NCI-H2081 (cell line): Measurements from ENCODE around the gene SUCO.

Experiments
- DNase-seq, 2 experiments: peaks; one replicate each; lab custom pipeline; 2025; lab: John Stamatoyannopoulos, UW

The SUCO gene

DNA sequence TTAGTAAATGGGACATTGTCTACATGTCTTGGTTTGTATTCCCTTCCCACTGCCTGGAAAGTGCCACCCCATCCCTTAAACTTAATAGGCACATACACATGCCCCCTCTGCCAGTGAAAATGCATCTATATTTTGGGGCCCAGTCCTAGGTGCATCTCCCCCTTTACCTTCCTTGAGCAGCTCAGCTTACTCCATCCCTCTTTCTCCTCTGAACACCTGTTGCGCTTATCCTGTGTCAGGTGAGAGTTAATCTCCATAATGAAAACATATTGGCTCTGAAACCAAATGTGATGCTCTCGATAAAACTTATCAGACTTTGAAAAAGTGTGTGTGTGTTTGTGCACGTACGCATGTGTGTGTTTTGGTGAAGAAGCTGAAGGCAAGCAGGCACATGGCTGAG lies 15.4 kb upstream of the SUCO start:
- DNase-seq: no peak

DNA sequence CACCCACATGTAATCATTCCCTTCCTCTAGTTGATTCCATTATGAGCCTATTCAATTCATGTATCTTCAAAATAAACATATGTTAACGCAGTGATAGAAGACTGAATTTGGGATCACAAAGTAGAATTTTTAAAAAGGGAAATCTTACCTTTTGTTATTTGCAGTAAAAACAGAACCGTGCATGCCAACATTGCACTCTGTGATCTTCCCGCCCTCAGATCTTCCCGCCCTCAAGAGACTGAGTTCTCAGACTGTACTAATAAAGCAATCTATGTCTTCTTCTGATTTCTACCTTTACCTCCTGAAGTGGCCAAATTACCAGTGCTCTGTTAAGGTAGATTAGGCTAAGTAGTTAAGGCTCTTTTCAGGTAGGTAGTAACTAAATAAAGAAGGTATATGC lies 3.6 kb upstream of the SUCO start:
- DNase-seq: no peak

- DNase-seq: no peak
Measured at GRCh38 chr1:172530000-172530399, 3.0 kb upstream of the SUCO start.

DNA sequence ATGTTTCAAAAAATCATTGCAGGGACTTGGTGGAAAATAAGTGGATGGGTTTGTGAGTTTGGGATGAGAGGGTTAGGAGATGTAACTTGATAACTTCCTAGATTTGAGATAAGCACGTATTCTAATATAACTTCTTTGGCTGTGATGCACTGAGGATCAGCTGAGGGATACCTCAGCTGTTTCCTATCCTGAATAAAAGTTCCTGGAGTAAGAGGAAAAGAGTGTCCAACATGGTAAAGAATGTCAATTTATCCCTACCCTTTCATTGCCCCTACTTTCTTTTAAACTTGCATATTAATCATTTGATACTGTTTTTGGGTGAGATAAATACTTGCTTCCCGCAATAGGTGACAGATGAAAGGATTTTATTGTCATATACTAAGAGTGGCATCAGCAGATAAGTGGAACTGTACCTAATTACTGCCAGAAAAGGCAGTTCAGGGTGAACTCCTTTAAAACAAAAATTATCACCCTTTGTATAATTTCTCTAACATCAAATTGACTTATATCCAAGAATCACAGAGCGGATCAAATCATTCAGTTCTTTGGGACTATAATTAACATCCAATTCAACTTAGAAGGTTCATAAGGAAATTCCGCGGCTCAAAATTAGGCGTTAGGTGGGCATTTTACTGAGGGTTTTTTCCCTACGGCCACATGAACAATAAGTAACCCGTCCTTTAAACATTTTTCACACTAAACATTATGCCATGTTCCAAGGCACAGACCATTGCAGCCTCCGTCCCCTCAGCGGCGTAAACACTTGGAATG lies 1.4 kb upstream of the SUCO start:
- DNase-seq: no peak

GRCh38 chr1:172532183-172532699 lies 709 bp upstream of the SUCO start:
- peak; percentile 91 to 97 for DNase-seq

DNA sequence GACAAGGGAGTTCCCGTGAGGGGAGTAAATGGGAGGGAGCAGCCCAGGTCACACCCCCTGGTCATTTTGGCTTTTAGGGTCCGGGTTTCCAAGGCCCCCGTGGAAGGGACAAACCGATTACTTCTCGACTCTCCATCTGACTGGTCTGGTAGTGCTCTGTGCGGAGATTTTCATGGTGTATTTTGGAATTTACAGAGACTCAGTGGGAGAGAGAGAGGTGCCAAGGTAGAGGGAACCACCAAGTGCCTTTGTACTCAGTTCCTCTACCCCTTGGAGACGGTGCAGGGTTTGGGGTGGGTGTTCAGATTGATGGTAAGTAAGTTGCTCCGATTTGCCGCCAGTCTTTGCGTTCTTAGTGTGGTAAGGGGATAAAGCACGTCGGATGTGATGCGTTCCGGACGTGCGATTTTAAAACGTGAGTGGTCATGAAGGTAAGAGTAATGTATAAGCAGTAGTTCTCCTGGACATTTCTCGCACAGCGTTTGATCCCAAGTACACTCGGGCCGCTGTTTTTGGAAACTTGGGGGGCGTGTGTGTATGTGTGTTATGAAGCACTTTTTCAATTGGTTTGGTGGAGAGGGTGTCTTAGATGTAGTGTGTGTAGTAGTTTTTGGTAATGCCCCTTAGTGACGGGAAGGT lies 682 bp downstream of the SUCO start:
- DNase-seq: peak; percentile 19 to 40

DNA sequence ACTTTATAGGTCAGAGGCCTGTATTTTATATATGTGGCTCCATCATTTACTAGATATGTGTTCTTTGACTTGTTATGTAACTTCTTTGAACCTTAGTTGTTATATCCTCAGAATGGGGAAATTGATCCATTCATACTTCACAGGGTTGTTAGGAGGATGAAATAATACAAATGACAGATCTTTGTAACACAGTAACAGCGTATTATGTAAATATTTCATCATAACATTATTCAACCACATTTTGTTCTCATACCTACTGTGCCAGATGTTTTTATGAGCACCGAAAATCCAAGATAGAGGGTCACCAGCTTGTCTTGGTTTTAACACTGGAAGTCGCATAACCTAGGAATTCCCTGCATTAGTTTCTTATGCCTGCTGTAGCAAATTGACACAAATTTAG lies 3.3 kb downstream of the SUCO start:
- no peak for DNase-seq

DNA sequence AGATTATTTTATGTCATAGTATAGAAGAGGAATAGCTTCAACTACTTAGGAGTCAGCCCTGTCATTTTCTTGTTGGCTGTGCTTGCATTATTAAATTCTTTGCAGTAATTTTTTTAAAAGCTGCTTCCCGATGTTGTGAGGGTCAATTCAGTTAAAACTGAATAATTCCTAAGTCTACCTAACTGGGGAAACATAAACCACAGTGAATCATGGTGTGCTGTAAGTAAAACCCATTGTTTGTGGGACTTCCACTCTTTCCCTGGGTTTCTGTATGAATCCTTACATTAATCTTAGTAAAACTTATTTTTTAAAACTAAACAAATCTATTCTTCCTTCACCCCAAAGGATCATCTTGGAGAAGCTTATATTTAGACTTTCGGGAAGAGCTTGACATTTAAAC lies 4.4 kb downstream of the SUCO start:
- no peak for DNase-seq

- DNase-seq: no peak
Measured at GRCh38 chr1:172537827-172538391, 5.0 kb downstream of the SUCO start.

GRCh38 chr1:172540635-172541034 lies 7.7 kb downstream of the SUCO start:
- DNase-seq: no peak

DNA sequence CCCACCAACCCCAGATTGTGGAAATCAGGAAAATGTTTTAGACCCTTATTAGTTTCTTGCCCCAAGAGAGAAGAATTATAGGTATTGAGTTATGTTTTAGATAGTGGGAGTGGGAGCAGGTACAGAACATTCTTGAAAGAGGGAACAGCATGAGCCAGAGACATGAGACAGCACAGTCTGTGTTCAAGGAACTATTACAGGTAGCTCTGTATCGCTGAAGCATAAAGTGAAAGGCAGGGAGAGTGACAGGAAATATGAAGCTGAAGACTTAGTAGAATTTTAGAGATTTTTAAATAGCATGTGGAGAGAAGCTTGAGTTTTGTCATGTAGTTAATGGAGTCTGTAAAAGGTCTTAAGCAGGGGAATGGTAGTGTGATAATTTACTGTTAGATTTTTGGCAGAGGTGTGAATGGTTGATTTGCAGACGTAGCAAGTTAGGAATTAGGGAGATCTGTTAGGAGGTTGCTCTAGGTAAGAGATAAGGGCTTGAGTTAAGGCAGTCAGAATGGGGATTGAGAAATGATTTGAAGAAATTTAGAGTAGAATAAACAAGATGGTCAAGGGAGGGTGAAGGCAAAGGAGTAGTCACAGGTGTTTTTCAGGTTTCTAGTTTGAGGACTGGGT lies 11.6 kb downstream of the SUCO start:
- no peak for DNase-seq

GRCh38 chr1:172545396-172546004 lies 12.6 kb downstream of the SUCO start:
- DNase-seq: no peak

- peak in 1 of 2 experiments; percentile 15 for DNase-seq
Measured at GRCh38 chr1:172547071-172547470, 14.1 kb downstream of the SUCO start.

- DNase-seq: no peak
Measured at GRCh38 chr1:172549621-172550280, 16.8 kb downstream of the SUCO start.

- no peak for DNase-seq
Measured at GRCh38 chr1:172551279-172551678, 18.3 kb downstream of the SUCO start.

- DNase-seq: no peak
Measured at GRCh38 chr1:172554915-172555314, 22.0 kb downstream of the SUCO start.

GRCh38 chr1:172556461-172556860 lies 23.5 kb downstream of the SUCO start:
- no peak for DNase-seq

DNA sequence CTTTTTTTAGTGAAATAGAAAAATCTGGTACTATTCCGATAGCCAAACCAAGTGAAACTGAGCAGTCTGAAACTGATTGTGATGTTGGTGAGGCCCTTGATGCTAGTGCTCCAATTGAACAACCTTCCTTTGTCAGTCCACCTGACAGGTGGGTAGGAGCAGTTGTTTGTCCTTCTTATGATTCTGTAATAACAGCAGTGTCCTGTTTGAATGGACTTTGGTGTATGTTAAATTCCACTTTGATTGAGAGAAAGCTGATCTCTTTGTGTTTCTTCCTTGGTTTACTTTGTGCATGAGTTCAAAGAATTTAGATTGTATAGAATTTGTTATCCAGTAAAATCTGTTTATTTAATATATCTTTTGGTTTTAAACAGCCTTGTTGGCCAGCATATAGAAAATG lies 24.3 kb downstream of the SUCO start:
- DNase-seq: no peak

GRCh38 chr1:172559572-172560210 lies 26.7 kb downstream of the SUCO start:
- no peak for DNase-seq

DNA sequence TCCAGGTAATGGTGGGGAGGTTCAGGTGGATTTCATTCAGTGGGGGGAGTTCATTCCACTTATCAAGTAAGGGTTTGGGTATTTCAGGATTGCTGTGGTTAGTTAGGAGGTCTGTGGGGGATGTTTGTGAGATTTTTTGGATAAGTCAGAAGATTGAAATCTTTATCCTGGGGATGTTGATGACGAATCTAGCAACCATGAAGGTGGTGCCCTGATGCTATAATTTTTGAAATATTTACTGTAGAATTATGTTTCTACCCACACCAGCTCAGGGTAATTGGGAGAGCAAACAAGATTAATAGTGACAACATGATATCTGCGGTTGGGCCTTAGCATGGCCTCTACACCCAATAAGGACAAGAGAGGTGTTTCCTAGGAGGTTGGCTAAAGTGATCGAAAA lies 28.3 kb downstream of the SUCO start:
- no peak for DNase-seq
